Measurements from ENCODE around the gene AOX1. TPM values are rescaled to one million over a fixed set of nuclear protein-coding genes. Genes with fewer than 3 reads are reported as not detected.

Gene AOX1
- total and polyA plus RNA-seq, 10 of the 15 experiments (the other 5 are each of a cell fraction or from before 2014, with no cell fraction given): 0.03 to 0.56 (median 0.19) TPM; not detected in 6

DNA sequence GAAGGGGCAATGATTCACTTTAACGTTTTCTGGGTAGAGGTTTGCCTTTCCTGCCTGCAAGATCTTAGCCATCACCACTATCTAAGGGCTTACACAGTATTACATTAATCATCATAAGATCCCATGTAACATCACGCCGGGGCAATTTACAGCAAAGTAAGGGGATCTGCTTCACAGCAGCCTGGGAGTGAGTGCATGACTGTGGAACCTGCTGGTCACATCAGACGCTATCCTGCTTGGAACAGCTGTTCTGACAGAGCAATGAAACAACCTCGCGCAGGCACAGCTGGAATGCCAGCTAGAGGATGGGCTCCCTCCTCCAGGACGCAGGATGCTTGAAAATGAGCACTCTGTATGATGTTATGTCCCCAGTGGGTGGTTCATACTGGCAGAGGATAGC is 89.0 kb downstream of the AOX1 start:
- Histone ChIP-seq H4K20me1 (ENCODE audit: control insufficient read depth, insufficient read depth) (no peaks in the 10 kb centered on the region; the same call in 1 of the 2 replicates), H3K9ac (ENCODE audit: control insufficient read depth, insufficient read depth, low read length) (no peak overlapping the region), H3K79me2 (ENCODE audit: control insufficient read depth, insufficient read depth, low read length) (no peaks in the 10 kb centered on the region), H3K27me3 (replicated peaks in 1 of 2; ENCODE audit: control insufficient read depth in 2 of 2, insufficient read depth in 2 of 2, low read length in 1 of 2) (peaks cover 0 to 5% of the 10 kb centered on the region in 2 experiments; a peak in 2 of 4 replicates), H3K4me3 (no peak overlapping the region), H3K27ac (ENCODE audit: control insufficient read depth, insufficient read depth) (no peak overlapping the region), H3K4me2 (ENCODE audit: control insufficient read depth, insufficient read depth) (no peak overlapping the region), H3K36me3 (ENCODE audit: control insufficient read depth in 2 of 2, insufficient read depth in 2 of 2, low read length in 1 of 2) (no peaks in the 10 kb centered on the region), H3K4me1 (ENCODE audit: control insufficient read depth, insufficient read depth, low read length) (no peaks in the 10 kb centered on the region), H2AFZ (ENCODE audit: control insufficient read depth, low read depth, low read length) (no peak overlapping the region), H3K9me3 (replicated peaks; ENCODE audit: control insufficient read depth, insufficient read depth, low read length) (no peaks in the 10 kb centered on the region)
- DNase-seq (ENCODE audit: low read depth, low spot score) (no peak), ATAC-seq (no peak), FAIRE-seq (no peak)
- RAD21 ChIA-PET (ENCODE audit: unreplicated experiment): no interaction called here
- WGBS (ENCODE audit: insufficient coverage, insufficient replicate concordance, low lambda C conversion rate, missing lambda C conversion rate): 50% methylated on average over 7 of the region's 7 CpGs
- BruUV-seq (replicated peaks): no TSS peak
- intact Hi-C loops (cut with micrococcal nuclease; ENCODE audit: unreplicated experiment): no loop called here
- in situ Hi-C loops (cut with MboI): no loop called here
- SMC1A ChIA-PET (ENCODE audit: uncharacterized antibody, unreplicated experiment): no interaction called here
- CTCF ChIA-PET: no interaction called here
- POLR2A ChIA-PET: no interaction called here
- TF ChIP-seq SIX5 (IDR thresholded peaks at IDR 0.05; ENCODE audit: low read depth, low read length, severe bottlenecking) (no peak), TARDBP (IDR thresholded peaks at IDR 0.05; ENCODE audit: borderline replicate concordance) (no peak), JUNB (IDR thresholded peaks at IDR 0.05) (no peak), CHD4 (IDR thresholded peaks at IDR 0.05) (no peak)
- TF ChIP-seq, protein P1, sequence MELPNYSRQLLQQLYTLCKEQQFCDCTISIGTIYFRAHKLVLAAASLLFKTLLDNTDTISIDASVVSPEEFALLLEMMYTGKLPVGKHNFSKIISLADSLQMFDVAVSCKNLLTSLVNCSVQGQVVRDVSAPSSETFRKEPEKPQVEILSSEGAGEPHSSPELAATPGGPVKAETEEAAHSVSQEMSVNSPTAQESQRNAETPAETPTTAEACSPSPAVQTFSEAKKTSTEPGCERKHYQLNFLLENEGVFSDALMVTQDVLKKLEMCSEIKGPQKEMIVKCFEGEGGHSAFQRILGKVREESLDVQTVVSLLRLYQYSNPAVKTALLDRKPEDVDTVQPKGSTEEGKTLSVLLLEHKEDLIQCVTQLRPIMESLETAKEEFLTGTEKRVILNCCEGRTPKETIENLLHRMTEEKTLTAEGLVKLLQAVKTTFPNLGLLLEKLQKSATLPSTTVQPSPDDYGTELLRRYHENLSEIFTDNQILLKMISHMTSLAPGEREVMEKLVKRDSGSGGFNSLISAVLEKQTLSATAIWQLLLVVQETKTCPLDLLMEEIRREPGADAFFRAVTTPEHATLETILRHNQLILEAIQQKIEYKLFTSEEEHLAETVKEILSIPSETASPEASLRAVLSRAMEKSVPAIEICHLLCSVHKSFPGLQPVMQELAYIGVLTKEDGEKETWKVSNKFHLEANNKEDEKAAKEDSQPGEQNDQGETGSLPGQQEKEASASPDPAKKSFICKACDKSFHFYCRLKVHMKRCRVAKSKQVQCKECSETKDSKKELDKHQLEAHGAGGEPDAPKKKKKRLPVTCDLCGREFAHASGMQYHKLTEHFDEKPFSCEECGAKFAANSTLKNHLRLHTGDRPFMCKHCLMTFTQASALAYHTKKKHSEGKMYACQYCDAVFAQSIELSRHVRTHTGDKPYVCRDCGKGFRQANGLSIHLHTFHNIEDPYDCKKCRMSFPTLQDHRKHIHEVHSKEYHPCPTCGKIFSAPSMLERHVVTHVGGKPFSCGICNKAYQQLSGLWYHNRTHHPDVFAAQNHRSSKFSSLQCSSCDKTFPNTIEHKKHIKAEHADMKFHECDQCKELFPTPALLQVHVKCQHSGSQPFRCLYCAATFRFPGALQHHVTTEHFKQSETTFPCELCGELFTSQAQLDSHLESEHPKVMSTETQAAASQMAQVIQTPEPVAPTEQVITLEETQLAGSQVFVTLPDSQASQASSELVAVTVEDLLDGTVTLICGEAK (IDR thresholded peaks at IDR 0.05; ENCODE audit: borderline replicate concordance): no peak
- TF ChIP-seq, protein P2, sequence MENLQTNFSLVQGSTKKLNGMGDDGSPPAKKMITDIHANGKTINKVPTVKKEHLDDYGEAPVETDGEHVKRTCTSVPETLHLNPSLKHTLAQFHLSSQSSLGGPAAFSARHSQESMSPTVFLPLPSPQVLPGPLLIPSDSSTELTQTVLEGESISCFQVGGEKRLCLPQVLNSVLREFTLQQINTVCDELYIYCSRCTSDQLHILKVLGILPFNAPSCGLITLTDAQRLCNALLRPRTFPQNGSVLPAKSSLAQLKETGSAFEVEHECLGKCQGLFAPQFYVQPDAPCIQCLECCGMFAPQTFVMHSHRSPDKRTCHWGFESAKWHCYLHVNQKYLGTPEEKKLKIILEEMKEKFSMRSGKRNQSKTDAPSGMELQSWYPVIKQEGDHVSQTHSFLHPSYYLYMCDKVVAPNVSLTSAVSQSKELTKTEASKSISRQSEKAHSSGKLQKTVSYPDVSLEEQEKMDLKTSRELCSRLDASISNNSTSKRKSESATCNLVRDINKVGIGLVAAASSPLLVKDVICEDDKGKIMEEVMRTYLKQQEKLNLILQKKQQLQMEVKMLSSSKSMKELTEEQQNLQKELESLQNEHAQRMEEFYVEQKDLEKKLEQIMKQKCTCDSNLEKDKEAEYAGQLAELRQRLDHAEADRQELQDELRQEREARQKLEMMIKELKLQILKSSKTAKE (IDR thresholded peaks at IDR 0.05; ENCODE audit: low read depth, poor library complexity, severe bottlenecking): no peak

All from GM12878 (cell line).